Activated naive CD8-positive, alpha-beta T cell treated with anti-CD3 and anti-CD28 coated beads for 36 hours (primary cell): ENCODE results near the gene MBP. TPM values are rescaled to one million over a fixed set of nuclear protein-coding genes. Genes with fewer than 3 reads are reported as not detected.
A peak's percentile ranks its signal among the peaks of the same experiment; 100 is the strongest.

Experiments
- DNase-seq: peaks from one replicate; pipeline ENCODE4 v3.0.0; 2021
- H3K27ac Mint-ChIP-seq: one replicate; pipeline ENCODE4 v1.8.0; 2022; ENCODE audit warnings: mild to moderate bottlenecking, moderate library complexity, mixed read lengths
- H3K27me3 Mint-ChIP-seq: one replicate; pipeline ENCODE4 v1.8.0; 2022; ENCODE audit warnings: mild to moderate bottlenecking, mixed read lengths
- H3K36me3 Mint-ChIP-seq: one replicate; pipeline ENCODE4 v1.8.0; 2021; ENCODE audit warnings: mild to moderate bottlenecking, mixed read lengths
- H3K4me1 Mint-ChIP-seq: one replicate; pipeline ENCODE4 v1.8.0; 2021; ENCODE audit warnings: mixed read lengths
- H3K4me3 Mint-ChIP-seq: one replicate; pipeline ENCODE4 v1.8.0; 2022; ENCODE audit warnings: mild to moderate bottlenecking, moderate library complexity, mixed read lengths
- H3K9me3 Mint-ChIP-seq: one replicate; pipeline ENCODE4 v1.8.0; 2022; ENCODE audit warnings: mixed read lengths
- total RNA-seq, 2 experiments: library from RNA; stranded (reverse); gene quantifications; one replicate each; pipeline ENCODE4 v1.2.3, GENCODE V29; 2021

The MBP gene
- total RNA-seq, 2 experiments from 2014 or later = 41.2 to 45.9 TPM

- Mint-ChIP-seq H3K9me3 (peaks cover 31% of the 10 kb centered on the region), H3K4me1 (peaks cover 82% of the 10 kb centered on the region), H3K36me3 (peaks cover 69% of the 10 kb centered on the region), H3K27me3 (no peaks in the 10 kb centered on the region), H3K4me3 (peak overlapping the region; percentile 35), H3K27ac (peak overlapping the region; percentile 88)
- DNase-seq = no peak
Measured at GRCh38 chr18:77107292-77107691, 25.3 kb downstream of the MBP start.

- Mint-ChIP-seq H3K27ac (peak overlapping the region; percentile 88), H3K4me3 (peak overlapping the region; percentile 30), H3K9me3 (peaks cover 31% of the 10 kb centered on the region), H3K36me3 (peaks cover 68% of the 10 kb centered on the region), H3K27me3 (no peaks in the 10 kb centered on the region), H3K4me1 (peaks cover 83% of the 10 kb centered on the region)
- peak; percentile 78 for DNase-seq
Measured at GRCh38 chr18:77106331-77106730, 26.3 kb downstream of the MBP start.

GRCh38 chr18:77105680-77106079 lies 26.9 kb downstream of the MBP start:
- Mint-ChIP-seq H3K36me3 (peaks cover 69% of the 10 kb centered on the region), H3K4me1 (peaks cover 90% of the 10 kb centered on the region), H3K27ac (peak overlapping the region; percentile 88)

GRCh38 chr18:77105028-77105427 lies 27.6 kb downstream of the MBP start:
- Mint-ChIP-seq H3K27ac (peak overlapping the region; percentile 88), H3K4me3 (peak overlapping the region; percentile 19), H3K4me1 (peaks cover 93% of the 10 kb centered on the region), H3K27me3 (no peaks in the 10 kb centered on the region), H3K36me3 (peaks cover 73% of the 10 kb centered on the region), H3K9me3 (peaks cover 31% of the 10 kb centered on the region)
- no peak for DNase-seq

More at GRCh38 chr18:77105680-77106079, 26.9 kb downstream of the MBP start:
- peaks cover 31% of the 10 kb centered on the region for H3K9me3 Mint-ChIP-seq
- H3K4me3 Mint-ChIP-seq = peak overlapping the region; percentile 5
- no peak for DNase-seq
- H3K27me3 Mint-ChIP-seq = no peaks in the 10 kb centered on the region

GRCh38 chr18:77103991-77104531 lies 28.5 kb downstream of the MBP start:
- Mint-ChIP-seq H3K9me3 (peaks cover 31% of the 10 kb centered on the region), H3K27me3 (no peaks in the 10 kb centered on the region), H3K4me1 (peaks cover 95% of the 10 kb centered on the region), H3K27ac (peak overlapping the region; percentile 97), H3K4me3 (no peak overlapping the region), H3K36me3 (peaks cover 79% of the 10 kb centered on the region)
- DNase-seq = no peak

- Mint-ChIP-seq H3K9me3 (peaks cover 31% of the 10 kb centered on the region), H3K4me3 (peak overlapping the region; percentile 42), H3K27me3 (no peaks in the 10 kb centered on the region), H3K36me3 (peaks cover 83% of the 10 kb centered on the region), H3K4me1 (peaks cover 96% of the 10 kb centered on the region), H3K27ac (peak overlapping the region; percentile 97)
- no peak for DNase-seq
Measured at GRCh38 chr18:77103187-77103850, 29.3 kb downstream of the MBP start.

- peaks cover 79% of the 10 kb centered on the region for H3K36me3 Mint-ChIP-seq
- peak overlapping the region; percentile 97 for H3K27ac Mint-ChIP-seq
- no peak for DNase-seq
- peak overlapping the region; percentile 66 for H3K4me3 Mint-ChIP-seq
- no peaks in the 10 kb centered on the region for H3K27me3 Mint-ChIP-seq
- H3K9me3 Mint-ChIP-seq = peaks cover 30% of the 10 kb centered on the region
- peaks cover 94% of the 10 kb centered on the region for H3K4me1 Mint-ChIP-seq
Measured at GRCh38 chr18:77102259-77103040, 30.1 kb downstream of the MBP start.

GRCh38 chr18:77101410-77102258 lies 30.9 kb downstream of the MBP start:
- H3K4me1 Mint-ChIP-seq = peaks cover 89% of the 10 kb centered on the region
- peak overlapping the region; percentile 97 for H3K27ac Mint-ChIP-seq
- H3K36me3 Mint-ChIP-seq = peaks cover 75% of the 10 kb centered on the region
- peak overlapping the region; percentile 66 for H3K4me3 Mint-ChIP-seq
- H3K9me3 Mint-ChIP-seq = peaks cover 23% of the 10 kb centered on the region
- DNase-seq = peak; percentile 80
- no peaks in the 10 kb centered on the region for H3K27me3 Mint-ChIP-seq

GRCh38 chr18:77100751-77101355 lies 31.7 kb downstream of the MBP start:
- peaks cover 71% of the 10 kb centered on the region for H3K36me3 Mint-ChIP-seq

GRCh38 chr18:77099485-77100370 lies 32.9 kb downstream of the MBP start:
- peak overlapping the region; percentile 71 for H3K4me3 Mint-ChIP-seq
- peaks cover 84% of the 10 kb centered on the region for H3K4me1 Mint-ChIP-seq
- H3K27me3 Mint-ChIP-seq = no peaks in the 10 kb centered on the region
- peak; percentile 43 for DNase-seq
- peaks cover 71% of the 10 kb centered on the region for H3K36me3 Mint-ChIP-seq
- H3K9me3 Mint-ChIP-seq = peaks cover 7% of the 10 kb centered on the region
- H3K27ac Mint-ChIP-seq = peak overlapping the region; percentile 97

More at GRCh38 chr18:77100751-77101355, 31.7 kb downstream of the MBP start:
- Mint-ChIP-seq H3K4me3 (peak overlapping the region; percentile 66), H3K27me3 (no peaks in the 10 kb centered on the region), H3K9me3 (peaks cover 16% of the 10 kb centered on the region), H3K4me1 (peaks cover 84% of the 10 kb centered on the region), H3K27ac (peak overlapping the region; percentile 97)
- no peak for DNase-seq

GRCh38 chr18:77098538-77099174 lies 33.9 kb downstream of the MBP start:
- peak overlapping the region; percentile 97 for H3K27ac Mint-ChIP-seq
- peaks cover 67% of the 10 kb centered on the region for H3K36me3 Mint-ChIP-seq
- no peaks in the 10 kb centered on the region for H3K27me3 Mint-ChIP-seq
- peaks cover 2% of the 10 kb centered on the region for H3K9me3 Mint-ChIP-seq
- peak overlapping the region; percentile 71 for H3K4me3 Mint-ChIP-seq
- DNase-seq = no peak
- peaks cover 81% of the 10 kb centered on the region for H3K4me1 Mint-ChIP-seq

GRCh38 chr18:77098029-77098428 lies 34.6 kb downstream of the MBP start:
- H3K27me3 Mint-ChIP-seq = no peaks in the 10 kb centered on the region
- H3K27ac Mint-ChIP-seq = no peak overlapping the region
- no peak for DNase-seq
- H3K4me1 Mint-ChIP-seq = peaks cover 74% of the 10 kb centered on the region
- H3K9me3 Mint-ChIP-seq = no peaks in the 10 kb centered on the region
- H3K4me3 Mint-ChIP-seq = no peak overlapping the region
- H3K36me3 Mint-ChIP-seq = peaks cover 61% of the 10 kb centered on the region
